ENCODE data around the gene PERM1. TPM values are rescaled to one million over a fixed set of nuclear protein-coding genes. Genes with fewer than 3 reads are reported as not detected.

The PERM1 gene
- total RNA-seq, 2 donors from 2014 or later = 0.24 TPM; not detected in 1

DNA sequence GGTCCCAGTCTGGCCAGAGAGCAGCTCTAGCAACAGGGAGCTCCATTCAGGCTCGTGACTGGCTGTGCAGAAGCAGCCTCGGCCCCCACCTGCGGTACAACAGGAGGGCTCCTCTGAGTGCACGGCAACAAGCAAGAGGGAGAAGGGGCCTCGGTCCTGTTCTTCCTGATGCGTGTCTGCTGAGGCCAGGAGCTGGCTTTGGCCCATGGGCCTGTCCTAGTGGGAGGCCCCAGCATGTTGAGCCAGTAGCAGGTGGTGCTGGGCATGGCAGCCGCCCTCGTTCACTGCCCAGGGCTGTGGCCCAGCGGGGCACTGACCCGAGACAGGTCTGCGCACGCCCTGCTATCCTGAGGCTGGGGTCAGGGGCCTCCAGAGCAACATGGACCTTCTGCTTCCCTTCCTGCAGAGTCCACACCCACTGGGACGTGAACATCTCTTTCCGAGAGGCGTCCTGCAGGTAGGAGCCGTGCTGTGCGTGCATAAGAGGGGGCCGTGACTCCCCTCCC lies 51.2 kb downstream of the PERM1 start:
- intact Hi-C loops (cut with DNase I) = no loop called here
- DNase-seq (ENCODE audit: low spot score) = no peak

DNA sequence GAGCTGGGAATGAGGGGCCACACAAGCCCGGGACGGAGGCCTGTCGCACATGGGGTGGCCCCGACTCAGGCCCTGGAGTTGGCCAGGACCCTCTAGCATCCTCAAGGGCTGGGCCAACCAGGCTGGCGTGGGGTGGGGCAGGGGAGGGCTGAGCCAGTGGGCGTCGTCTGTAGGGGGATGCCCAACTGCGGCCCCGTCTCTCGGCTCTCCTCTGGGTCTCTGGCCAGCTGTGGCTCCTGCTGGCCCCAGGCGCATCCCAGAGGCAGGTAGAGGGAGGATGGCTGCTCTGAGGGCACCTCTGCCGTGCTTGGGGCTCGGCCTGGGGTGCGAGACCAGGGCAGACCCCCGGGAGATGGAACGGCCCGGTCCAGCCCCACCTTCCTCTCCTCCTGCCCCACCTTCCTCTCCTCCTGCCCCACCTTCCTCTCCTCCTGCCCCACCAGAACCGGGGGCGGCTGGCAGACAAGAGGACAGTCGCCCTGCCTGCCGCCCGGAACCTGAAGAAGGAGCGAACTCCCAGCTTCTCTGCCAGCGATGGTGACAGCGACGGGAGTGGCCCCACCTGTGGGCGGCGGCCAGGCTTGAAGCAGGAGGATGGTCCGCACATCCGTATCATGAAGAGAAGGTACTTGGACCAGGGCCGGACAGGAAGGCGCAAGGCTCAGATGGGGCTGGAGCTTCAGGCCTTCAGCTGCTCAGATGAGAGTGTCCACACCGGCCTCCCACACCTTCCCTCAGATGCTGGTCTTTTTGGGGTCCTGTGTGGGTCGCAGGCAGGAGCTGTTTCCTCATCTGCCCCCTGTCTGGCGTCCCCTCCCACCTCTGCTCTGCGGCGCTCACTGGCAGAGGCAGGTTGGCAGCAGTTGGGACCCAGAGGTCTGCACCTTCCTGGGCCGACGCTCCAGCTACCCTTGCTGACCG lies 51.9 kb downstream of the PERM1 start:
- intact Hi-C loops (cut with DNase I) = loop anchor here in 1 of 2 donors (2.0 kb wide), 1 partner anchor 15 kb away; no protein-coding TSS in a partner anchor
- no peak for DNase-seq (ENCODE audit: low spot score)

DNA sequence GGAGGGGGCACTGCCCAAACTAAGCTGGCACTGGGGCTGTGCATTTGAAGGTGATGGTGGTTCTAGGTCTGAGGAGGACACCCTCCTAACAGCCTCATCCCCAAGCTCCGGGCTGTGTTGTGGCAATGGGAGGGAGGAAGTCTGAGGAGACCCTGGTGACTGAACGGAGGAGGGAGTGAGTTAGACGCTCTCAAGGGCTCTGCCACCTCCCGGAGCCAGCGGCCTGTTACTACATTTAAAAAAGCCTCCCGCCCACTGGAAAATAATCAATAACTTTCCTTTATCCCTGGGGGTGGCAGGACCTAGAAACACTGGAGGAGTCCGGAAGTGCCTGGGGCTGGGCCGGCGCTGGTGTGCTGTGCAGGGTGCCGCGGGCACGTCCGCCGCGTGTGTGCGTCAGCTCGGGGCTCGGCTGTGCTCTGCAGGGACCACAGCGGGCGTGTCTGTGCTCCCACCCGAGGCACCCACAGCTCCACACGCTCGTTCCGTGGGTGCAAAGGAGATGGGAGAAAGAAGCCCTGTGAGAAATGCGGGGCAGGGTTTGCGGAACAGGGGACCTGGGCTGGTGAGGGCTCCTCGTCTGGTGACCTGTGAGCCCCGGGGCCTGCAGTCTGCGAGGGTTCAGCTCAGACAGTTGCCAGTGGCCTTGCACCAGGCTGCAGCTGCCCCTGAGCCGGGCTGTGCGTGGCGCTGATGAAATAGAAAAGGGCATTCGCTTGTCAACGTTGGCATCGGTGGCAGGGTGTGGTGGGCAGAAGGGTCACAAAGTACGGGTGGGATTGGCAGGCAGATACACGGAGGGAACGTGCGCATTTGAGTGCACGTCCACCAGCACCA lies 52.9 kb downstream of the PERM1 start:
- intact Hi-C loops (cut with DNase I) = loop anchor here in 1 of 2 donors (2.0 kb wide), 1 partner anchor 16 kb away; no protein-coding TSS in a partner anchor
- no peak for DNase-seq (ENCODE audit: low spot score)

DNA sequence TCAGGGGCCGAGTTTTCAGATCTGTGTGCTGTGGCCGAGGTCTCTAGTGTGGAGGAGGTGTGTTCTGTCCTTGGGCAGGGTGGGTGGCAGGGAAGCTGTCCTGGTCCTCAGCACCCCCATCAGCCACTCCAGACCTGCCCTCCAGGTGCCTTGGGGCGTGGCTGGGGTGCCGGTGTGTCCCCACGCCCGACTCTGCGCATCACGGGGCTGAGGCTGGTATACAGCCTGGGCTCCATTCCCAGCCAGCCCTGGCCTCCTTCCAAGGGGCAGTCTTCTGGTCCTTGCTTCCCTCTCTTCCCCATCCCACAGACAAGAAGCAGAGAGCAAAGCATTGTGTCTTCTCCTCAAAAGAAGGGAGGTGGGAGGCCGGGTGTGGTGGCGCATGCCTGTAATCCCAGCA lies 54.1 kb downstream of the PERM1 start:
- intact Hi-C loops (cut with DNase I) = loop anchor here in 1 of 2 donors (2.0 kb wide), 1 partner anchor 17 kb away; no protein-coding TSS in a partner anchor
- DNase-seq (ENCODE audit: low spot score) = no peak

DNA sequence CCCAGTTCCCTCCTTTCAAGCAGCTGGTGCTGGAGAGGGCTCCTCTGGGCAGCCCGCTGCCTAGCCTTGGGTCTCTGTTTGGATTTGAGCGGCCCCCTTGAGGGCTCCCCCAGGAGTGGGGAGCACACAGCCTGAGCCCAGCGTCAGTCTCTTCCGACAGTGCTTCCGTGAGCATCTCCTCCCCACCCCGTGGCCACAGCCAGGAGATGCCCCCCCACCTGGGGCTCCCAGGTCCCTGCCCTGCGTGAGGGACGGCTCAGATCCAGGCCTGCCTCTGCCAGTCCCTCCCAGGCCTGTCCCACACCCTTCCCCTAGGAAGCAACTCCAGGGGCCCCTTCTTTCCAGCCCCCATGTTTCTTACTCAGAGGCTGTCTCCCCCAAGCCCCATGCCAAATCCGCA lies 54.7 kb downstream of the PERM1 start:
- DNase-seq (ENCODE audit: low spot score) = no peak
- intact Hi-C loops (cut with DNase I) = no loop called here

DNA sequence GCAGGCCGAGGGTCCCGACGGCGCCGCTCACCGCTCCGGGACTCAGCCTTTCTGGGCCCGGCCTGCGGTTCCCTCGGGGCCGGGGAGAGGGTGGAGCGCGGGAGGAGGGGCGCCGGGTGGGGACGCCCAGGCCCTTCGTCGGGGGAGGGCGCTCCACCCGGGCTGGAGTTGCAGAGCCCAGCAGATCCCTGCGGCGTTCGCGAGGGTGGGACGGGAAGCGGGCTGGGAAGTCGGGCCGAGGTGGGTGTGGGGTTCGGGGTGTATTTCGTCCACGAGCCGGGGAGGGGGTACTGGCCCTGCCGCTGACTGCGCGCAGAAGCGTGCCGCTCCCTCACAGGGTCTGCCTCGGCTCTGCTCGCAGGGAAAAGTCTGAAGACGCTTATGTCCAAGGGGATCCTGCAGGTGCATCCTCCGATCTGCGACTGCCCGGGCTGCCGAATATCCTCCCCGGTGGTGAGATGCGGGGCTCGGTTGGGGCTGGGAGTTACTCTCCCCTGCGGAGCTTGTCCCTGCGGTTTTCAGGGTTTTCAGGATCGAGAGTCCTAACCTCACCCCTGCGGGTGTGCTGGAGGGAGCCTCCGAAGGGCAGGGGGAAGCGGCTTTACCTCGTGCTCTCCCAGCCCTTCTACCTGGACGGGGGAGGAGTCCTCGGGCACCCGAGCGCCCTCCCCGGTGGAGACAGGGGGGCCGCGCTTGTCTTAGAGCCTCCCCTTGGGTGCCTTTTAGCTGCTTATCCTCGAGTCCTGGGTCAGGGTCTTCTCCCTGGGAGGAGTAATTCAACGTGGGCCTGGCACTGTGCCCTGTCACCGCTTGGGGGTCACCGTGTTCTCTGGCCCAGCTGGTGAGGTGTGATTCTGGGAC lies 56.1 kb downstream of the PERM1 start:
- intact Hi-C loops (cut with DNase I) = no loop called here
- peak; percentile 92 for DNase-seq (ENCODE audit: low spot score)

Other genes starting within 250 kb of the PERM1 start
- gene SAMD11, start 58.2 kb downstream of the PERM1 start, total RNA-seq = 10 to 100 TPM; 16.5 to 38.0 TPM
- 10 to 100 TPM; 42.8 to 44.5 TPM for gene NOC2L, start 22.8 kb downstream of the PERM1 start, total RNA-seq
- gene KLHL17, start 21.5 kb downstream of the PERM1 start, total RNA-seq = 1 to 10 TPM; 8.5 to 8.9 TPM
- under 1 TPM; 0.86 to 0.88 TPM for gene PLEKHN1, start 15.6 kb downstream of the PERM1 start, total RNA-seq
- gene HES4, start 18.0 kb upstream of the PERM1 start, total RNA-seq = 10 to 100 TPM; 53.5 to 54.4 TPM
- 10 to 100 TPM; 22.9 to 47.3 TPM for gene ISG15, start 31.4 kb upstream of the PERM1 start, total RNA-seq
- gene AGRN, start 38.0 kb upstream of the PERM1 start, total RNA-seq = 10 to 100 TPM; 18.8 to 26.8 TPM
- not detected for gene RNF223, start 92.2 kb upstream of the PERM1 start, total RNA-seq
- gene C1orf159, start 134.0 kb upstream of the PERM1 start, total RNA-seq = 1 to 10 TPM; 6.7 to 7.4 TPM
- under 1 TPM in 1 of 2 donors, not detected in 1; 0.19 TPM for gene TTLL10, start 191.8 kb upstream of the PERM1 start, total RNA-seq
- under 1 TPM; 0.33 to 0.93 TPM for gene TNFRSF18, start 224.5 kb upstream of the PERM1 start, total RNA-seq
- gene TNFRSF4, start 232.1 kb upstream of the PERM1 start, total RNA-seq = 1 to 10 TPM; 2.0 to 2.8 TPM
- gene SDF4, start 249.9 kb upstream of the PERM1 start, total RNA-seq = 100 to 1,000 TPM; 121 to 151 TPM